Effector CD4-positive, alpha-beta T cell (primary cell): ENCODE results near the gene FCGBP.
"Not testable (repeated sequence)": the region's sequence is repeated elsewhere in the genome, so short reads cannot be mapped to it uniquely, and the experiment has no call there.

Experiments
- DNase-seq: peaks from one replicate; pipeline ENCODE4 v3.0.0-alpha.2; 2020
- total RNA-seq: gene quantifications from one replicate; lab custom pipeline; 2026; lab: John Stamatoyannopoulos, UW

The FCGBP gene
- total RNA-seq, result 50.8 reads per million, percentile 68 among the genes with 10 or more reads in this experiment

GRCh38 chr19:39934584-39935363, at the start of gene FCGBP:
Gene FCGBP, minus strand, starts transcription at chr19:39934634.
- no peak for DNase-seq

DNA sequence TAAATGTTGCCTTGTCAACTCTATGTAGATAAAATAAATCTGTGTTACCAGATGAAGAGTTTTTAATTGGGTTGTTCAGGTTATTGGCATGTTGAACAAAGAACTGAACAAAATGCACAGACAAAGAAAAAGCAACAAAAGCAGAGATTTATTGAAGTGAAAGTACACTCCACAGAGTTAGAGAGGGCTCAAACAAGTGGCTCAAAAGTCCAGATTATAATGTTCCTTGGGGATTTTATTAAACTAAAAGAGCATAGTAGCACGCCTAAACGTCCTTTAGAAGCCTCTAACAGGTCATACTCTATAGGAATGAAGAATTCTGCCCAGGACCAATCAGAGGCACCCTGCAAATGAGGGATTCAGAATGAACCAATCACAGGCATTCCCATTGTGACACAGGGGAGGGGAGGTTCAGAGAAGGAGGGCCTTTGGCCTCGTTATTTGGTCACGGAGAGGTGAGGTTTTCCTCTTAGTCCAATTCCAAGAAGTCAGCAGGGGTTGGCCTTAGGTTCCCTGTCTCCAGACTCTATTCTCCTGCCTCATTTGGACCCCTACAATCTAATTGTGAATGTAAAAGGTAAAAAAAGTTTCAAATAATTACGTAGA, 49.4 kb upstream of the FCGBP start:
- no peak for DNase-seq

DNA sequence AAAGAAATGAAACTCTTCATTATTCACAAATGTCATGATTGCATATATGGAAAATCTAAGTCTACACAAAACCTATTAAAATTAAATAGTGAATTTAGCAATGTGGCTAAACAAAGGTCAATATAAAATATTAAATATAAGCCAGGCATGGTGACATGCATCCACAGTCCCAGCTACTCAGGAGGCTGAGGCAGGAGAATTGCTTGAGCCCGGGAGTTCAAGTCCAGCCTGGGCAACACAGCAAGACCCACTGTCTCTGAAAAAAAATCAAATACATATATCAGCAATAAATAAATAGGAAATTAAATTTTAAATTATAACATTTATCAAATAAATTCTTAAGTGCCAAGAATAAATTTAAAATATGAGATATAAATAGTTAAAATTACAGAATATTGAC, 48.4 kb upstream of the FCGBP start:
- no peak for DNase-seq

- no peak for DNase-seq
These were observed 40.1 kb upstream of the FCGBP start for GRCh38 chr19:39974377-39975155.

- no peak for DNase-seq
These were observed 37.1 kb upstream of the FCGBP start for GRCh38 chr19:39971380-39972035.

DNA sequence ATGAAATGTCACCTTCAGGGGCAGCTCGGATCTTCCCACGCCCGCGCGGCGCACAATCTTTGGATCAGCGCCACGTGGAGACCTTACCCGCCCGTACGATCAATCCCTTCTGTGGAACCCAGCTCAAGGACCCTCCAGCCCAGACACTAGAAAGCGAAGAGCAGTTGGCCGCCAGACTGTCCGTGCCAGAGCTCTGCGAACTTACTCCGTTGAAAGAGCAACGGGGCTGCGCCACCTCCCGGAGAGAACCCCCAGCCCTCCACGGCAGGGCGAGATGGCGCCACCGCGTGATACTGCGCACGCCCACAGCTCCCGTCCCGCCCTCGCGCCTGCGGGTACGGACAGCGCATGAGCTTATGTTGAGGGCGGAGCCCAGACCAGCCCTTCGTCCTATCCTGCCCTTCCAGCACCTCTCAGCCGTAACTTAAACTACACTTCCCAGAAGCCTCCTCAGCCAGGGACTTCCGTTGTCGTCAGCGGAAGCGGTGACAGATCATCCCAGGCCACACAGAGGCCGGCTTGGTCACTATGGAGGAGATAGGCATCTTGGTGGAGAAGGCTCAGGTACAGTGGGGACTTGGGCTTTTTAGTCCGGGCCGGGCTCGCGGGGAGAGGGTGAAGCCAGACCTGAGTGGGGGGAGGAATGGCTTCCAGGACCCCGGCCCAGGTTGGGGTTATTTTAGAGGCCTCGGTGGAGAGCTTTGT, 36.4 kb upstream of the FCGBP start, which contains the start of gene PSMC4:
PSMC4 (plus strand) TSS at position 491 of the 705 bp plus-strand sequence; CDS start at position 529, 38 bp downstream.
- DNase-seq, result peak; percentile 96

DNA sequence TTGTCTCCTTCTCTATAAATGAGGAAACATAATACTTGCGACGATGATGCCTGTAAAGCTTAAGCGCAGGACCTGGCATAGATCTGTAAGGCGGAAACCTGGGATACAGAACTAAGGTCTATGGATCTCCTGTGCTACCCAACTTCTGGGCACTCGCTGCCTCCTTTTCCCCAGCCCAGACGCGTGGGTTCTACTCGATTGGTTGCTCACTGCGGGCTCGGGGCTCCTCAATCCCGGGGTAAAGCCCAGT, 35.9 kb upstream of the FCGBP start:
- no peak for DNase-seq

DNA sequence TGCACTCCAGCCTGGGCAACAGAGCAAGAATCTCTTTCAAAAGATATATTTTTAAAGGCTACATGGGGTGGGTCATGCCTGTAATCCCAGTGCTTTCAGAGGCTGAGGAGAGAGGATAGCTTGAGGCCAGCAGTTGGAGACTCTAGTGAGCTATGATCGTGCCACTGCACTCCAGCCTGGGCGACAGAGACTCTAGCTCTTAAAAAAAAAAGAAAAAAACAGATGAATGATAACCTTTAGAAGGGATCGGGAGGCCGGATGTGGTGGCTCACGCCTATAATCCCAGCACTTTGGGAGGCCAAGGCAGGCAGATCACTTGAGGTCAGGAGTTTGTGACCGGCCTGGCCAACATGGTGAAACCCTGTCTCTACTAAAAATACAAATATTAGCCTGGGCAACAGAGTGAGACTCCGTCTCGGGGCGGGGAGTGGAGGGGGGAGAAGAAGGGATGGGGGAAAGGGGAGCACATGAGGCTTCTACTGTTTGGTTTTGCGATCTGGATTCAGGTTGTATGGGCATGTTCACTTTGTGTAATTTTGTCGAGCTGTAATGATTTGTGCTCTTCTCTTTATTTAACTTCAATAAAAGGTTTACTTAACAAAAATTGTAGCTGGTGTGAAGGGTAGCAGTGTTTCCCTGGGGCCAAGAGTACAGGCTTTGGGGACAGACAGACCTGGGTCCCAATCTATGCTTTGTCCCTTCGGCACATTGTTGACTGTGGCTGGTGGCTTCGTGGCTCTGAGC, 35.4 kb upstream of the FCGBP start:
- no peak for DNase-seq

- no peak for DNase-seq
These were observed 34.8 kb upstream of the FCGBP start for GRCh38 chr19:39969266-39969665.

GRCh38 chr19:39968789-39969188, 34.4 kb upstream of the FCGBP start:
- no peak for DNase-seq

GRCh38 chr19:39967561-39967960, 33.1 kb upstream of the FCGBP start:
- DNase-seq, result no peak

DNA sequence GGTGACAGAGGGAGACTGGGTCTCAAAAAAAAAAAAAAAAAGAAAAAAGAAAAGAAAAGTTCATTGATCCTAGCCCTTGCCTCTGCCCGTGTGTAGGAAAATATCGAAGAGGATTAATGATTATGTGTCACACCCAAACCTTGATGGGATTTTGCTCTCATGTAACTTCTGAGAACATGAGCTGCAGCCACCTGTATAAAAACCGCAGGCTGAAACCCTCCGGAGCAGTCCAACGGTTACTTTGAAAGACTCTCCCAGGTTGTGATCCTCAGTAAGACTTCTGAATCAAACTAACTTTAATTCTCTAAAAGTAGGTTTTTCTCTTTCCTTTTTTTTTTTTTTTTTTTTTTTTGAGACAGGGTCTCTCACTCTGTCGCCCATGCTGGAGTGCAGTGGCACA, 32.2 kb upstream of the FCGBP start:
- DNase-seq, result no peak

DNA sequence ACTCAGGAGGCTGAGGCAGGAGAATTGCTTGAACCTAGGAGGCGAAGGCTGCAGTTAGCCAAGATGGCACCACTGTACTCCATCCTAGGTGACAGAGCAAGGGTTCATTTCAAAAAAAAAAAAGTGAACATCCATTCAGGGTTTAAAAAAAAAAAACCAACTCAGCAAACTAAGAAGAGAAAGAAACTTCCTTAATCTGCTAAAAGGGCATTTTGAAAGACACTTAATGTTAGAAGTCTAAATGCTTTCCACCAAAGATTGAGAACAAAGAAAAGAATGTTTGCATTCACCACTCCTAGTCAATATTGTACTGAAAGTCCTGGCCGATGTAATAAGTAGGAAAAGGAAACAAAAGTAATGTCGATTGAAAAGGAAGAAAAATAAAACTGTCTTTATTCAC, 29.5 kb upstream of the FCGBP start:
- no peak for DNase-seq

DNA sequence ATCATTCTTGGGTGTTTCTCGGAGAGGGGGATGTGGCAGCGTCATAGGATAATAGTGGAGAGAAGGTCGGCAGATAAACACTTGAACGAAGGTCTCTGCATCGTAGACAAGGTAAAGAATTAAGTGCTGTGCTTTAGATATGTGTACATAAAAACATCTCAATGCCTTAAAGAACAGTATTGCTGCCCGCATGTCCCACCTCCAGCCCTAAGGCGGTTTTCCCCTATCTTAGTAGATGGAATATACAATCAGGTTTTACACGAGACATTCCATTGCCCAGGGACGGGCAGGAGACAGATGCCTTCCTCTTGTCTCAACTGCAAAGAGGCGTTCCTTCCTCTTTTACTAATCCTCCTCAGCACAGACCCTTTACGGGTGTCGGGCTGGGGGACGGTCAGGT, 25.0 kb upstream of the FCGBP start:
- not testable (repeated sequence) for DNase-seq

DNA sequence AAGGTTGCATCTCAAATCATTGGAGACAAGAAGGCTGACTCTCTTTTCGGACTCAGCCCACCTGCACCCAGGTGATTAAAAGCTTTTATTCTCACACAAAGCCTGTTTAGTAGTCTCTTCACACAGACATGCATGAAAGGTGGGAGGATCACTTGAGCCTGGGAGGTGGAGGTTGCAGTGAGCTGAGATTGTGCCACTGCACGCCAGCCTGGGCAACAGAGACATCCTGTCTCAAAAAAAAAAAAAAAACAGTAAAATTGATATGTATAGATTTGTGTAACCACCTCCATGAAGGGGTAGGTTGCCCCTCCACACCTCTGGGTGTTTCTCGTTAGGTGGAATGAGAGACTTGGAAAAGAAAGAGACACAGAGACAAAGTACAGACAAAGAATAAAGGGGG, 24.5 kb upstream of the FCGBP start:
- DNase-seq, result not testable (repeated sequence)

DNA sequence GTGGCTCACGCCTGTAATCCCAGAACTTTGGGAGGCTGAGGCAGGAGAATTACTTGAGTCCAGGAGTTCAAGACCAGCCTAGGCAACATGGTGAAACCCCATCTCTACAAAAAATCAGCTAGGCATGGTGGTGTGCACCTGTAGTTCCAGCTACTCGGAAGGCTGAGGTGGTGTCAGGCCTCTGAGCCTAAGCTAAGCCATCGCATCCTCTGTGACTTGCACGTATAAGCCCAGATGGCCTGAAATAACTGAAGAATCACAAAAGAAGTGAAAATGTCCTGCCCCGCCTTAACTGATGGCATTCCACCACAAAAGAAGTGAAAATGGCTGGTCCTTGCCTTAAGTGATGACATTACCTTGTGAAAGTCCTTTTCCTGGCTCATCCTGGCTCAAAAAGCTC, 23.5 kb upstream of the FCGBP start:
- DNase-seq, result not testable (repeated sequence)

- no peak for DNase-seq
These were observed 19.5 kb upstream of the FCGBP start for GRCh38 chr19:39953915-39954314.

GRCh38 chr19:39951686-39952085, 17.3 kb upstream of the FCGBP start:
- no peak for DNase-seq

DNA sequence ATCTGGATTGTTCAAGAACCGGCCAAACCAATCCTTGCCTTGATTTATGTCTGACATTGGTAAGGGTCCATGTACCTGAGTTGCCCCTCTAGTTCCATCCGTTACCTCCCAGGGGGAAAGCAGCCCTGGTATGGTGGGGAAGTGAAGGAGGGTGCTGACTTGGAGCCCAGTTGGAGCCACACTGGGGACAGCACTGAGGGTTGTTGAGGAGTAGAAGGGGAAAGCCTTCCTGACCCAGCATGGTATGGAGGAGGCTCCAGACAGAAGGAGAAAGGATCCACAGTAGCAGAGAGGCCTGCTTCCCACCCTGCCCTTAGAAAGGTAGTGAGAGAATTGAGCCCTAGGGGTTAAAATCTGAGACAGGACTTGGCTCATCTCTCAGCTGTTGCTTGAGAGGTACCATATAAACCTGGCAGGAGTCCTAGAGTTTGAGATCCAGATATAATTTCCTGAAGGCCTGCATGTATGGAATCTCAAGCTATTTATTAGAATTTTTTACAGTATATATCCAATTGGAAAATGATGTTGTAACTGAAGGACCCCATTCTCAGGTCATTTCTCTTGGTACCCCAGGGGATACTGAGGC, 16.7 kb upstream of the FCGBP start:
- DNase-seq, result no peak

GRCh38 chr19:39949026-39949747, 14.8 kb upstream of the FCGBP start:
- DNase-seq, result no peak

GRCh38 chr19:39946532-39946931, 12.1 kb upstream of the FCGBP start:
- no peak for DNase-seq
